Neuronal stem cell (in vitro differentiated cells): ENCODE data around the gene CCR7.

ENCODE experiments used
- DNase-seq: peaks from one replicate; pipeline ENCODE4 v3.0.0-alpha.2; 2013; ENCODE audit warnings: low spot score
- H2AFZ ChIP-seq: one replicate; pipeline ENCODE4 v1.6.1; 2013; ENCODE audit warnings: mild to moderate bottlenecking, low read length, inconsistent platforms
- H2AK5ac ChIP-seq: 2 replicates; pipeline ENCODE4 v1.6.1; 2013; ENCODE audit warnings: low read depth, mild to moderate bottlenecking, inconsistent platforms, low read length, moderate library complexity, mixed read lengths
- H2BK120ac ChIP-seq: 2 replicates; pipeline ENCODE4 v1.6.1; 2013; ENCODE audit warnings: low read depth, mild to moderate bottlenecking, inconsistent platforms, low read length, moderate library complexity, mixed read lengths
- H2BK12ac ChIP-seq: one replicate; pipeline ENCODE4 v1.6.1; 2013; ENCODE audit warnings: low read length, inconsistent platforms
- H2BK15ac ChIP-seq: 2 replicates; pipeline ENCODE4 v1.6.1; 2013; ENCODE audit warnings: mild to moderate bottlenecking, low read length, inconsistent platforms, mixed read lengths
- H2BK5ac ChIP-seq: one replicate; pipeline ENCODE4 v1.6.1; 2013; ENCODE audit warnings: inconsistent platforms, mild to moderate bottlenecking, low read length, moderate library complexity
- H3K14ac ChIP-seq: one replicate; pipeline ENCODE4 v1.6.1; 2013; ENCODE audit warnings: low read length, inconsistent platforms
- H3K18ac ChIP-seq: 2 replicates; pipeline ENCODE4 v1.6.1; 2013; ENCODE audit warnings: low read length, inconsistent platforms
- H3K23ac ChIP-seq: 2 replicates; pipeline ENCODE4 v1.6.1; 2013; ENCODE audit warnings: low read depth, mild to moderate bottlenecking, mixed read lengths, low read length, inconsistent platforms; ENCODE audit not compliant: poor library complexity
- H3K27ac ChIP-seq: replicated peaks from 3 replicates; pipeline ENCODE4 v1.5.1; 2013; ENCODE audit warnings: low read length, inconsistent platforms
- H3K27me3 ChIP-seq, 3 experiments: 2 replicates each; pipeline ENCODE4 v1.6.1; 2013; ENCODE audit warnings: low read length in 3 of 3, mild to moderate bottlenecking in 2 of 3, inconsistent platforms in 1 of 3, low read depth in 1 of 3, mixed read lengths in 1 of 3, moderate library complexity in 1 of 3; ENCODE audit not compliant: control insufficient read depth in 3 of 3, insufficient read depth in 3 of 3
- H3K36me3 ChIP-seq, 2 donors: replicated peaks in 1 of 2; 2 replicates each; pipeline ENCODE4 v1.6.1; 2013; ENCODE audit warnings: low read length in 2 of 2; ENCODE audit not compliant: control insufficient read depth in 2 of 2, insufficient read depth in 2 of 2
- H3K4ac ChIP-seq: 2 replicates; pipeline ENCODE4 v1.6.1; 2013; ENCODE audit warnings: inconsistent platforms, mild to moderate bottlenecking, low read length, moderate library complexity
- H3K4me1 ChIP-seq, 2 donors: 1 replicate in 1 of 2; 2 replicates in 1 of 2; pipeline ENCODE4 v1.6.1; 2013; ENCODE audit warnings: low read length in 2 of 2, low read depth in 1 of 2; ENCODE audit not compliant: control insufficient read depth in 2 of 2, insufficient read depth in 1 of 2
- H3K4me2 ChIP-seq: one replicate; pipeline ENCODE4 v1.6.1; 2013; ENCODE audit warnings: mild to moderate bottlenecking, low read length, inconsistent platforms; ENCODE audit not compliant: insufficient read depth, poor library complexity, severe bottlenecking
- H3K4me3 ChIP-seq, 2 donors: 2 replicates each; pipeline ENCODE4 v1.5.1; 2013; ENCODE audit warnings: low read length in 2 of 2, mild to moderate bottlenecking in 2 of 2, inconsistent platforms in 1 of 2, moderate library complexity in 1 of 2
- H3K79me1 ChIP-seq: one replicate; pipeline ENCODE4 v1.6.1; 2013; ENCODE audit warnings: low read depth, mild to moderate bottlenecking, inconsistent platforms, low read length, moderate library complexity
- H3K9ac ChIP-seq: one replicate; pipeline ENCODE4 v1.6.1; 2013; ENCODE audit warnings: mild to moderate bottlenecking, low read depth, low read length, inconsistent platforms; ENCODE audit not compliant: poor library complexity
- H3K9me3 ChIP-seq, 2 donors: replicated peaks in 1 of 2; 2 replicates each; pipeline versions ENCODE3 to v1.6.1; 2013; ENCODE audit warnings: low read length in 2 of 2, mild to moderate bottlenecking in 2 of 2, inconsistent platforms in 1 of 2, low read depth in 1 of 2, mixed read lengths in 1 of 2, moderate library complexity in 1 of 2; ENCODE audit not compliant: control insufficient read depth in 2 of 2, insufficient read depth in 1 of 2
- H4K8ac ChIP-seq: one replicate; pipeline ENCODE4 v1.6.1; 2013; ENCODE audit warnings: low read depth, mild to moderate bottlenecking, inconsistent platforms, low read length, moderate library complexity
- H4K91ac ChIP-seq: one replicate; pipeline ENCODE4 v1.6.1; 2013; ENCODE audit warnings: low read length, low read depth, mild to moderate bottlenecking, inconsistent platforms; ENCODE audit not compliant: poor library complexity
- WGBS, 2 donors: extraction: QIAGEN DNeasy Blood & Tissue Kit; methylation state at CpG; one replicate each; pipeline ENCODE4 v1.1.7; 2013; ENCODE audit warnings: missing lambda C conversion rate in 2 of 2, mixed read lengths in 1 of 2; ENCODE audit not compliant: insufficient read length in 2 of 2, insufficient replicate concordance in 1 of 2; ENCODE audit errors: extremely low coverage in 2 of 2; 5-methylcytosine and 5-hydroxymethylcytosine counted together

The CCR7 gene

GRCh38 chr17:40536295-40537171 is 28.7 kb downstream of the CCR7 start:
- Histone ChIP-seq H2BK15ac (peak overlapping the region; percentile 18), H4K91ac (no peak overlapping the region), H2BK5ac (peak overlapping the region; percentile 42), H3K4me3 (peak overlapping the region in 1 of 2 donors; percentile 51), H3K9ac (no peak overlapping the region), H3K4me1 (peaks cover 4 to 5% of the 10 kb centered on the region in 2 donors), H4K8ac (no peak overlapping the region), H3K9me3 (no peaks in the 10 kb centered on the region), H2BK12ac (no peak overlapping the region), H3K4ac (no peak overlapping the region), H3K4me2 (no peak overlapping the region), H3K36me3 (no peaks in the 10 kb centered on the region), H2AK5ac (peak overlapping the region; percentile 22), H2BK120ac (no peak overlapping the region), H3K27ac (no peak overlapping the region), H3K18ac (peak overlapping the region; percentile 20), H3K27me3 (peaks cover 0 to 11% (median 0%) of the 10 kb centered on the region in 3 experiments), H3K14ac (no peak overlapping the region), H3K79me1 (no peaks in the 10 kb centered on the region), H3K23ac (peak overlapping the region; percentile 67), H2AFZ (peak overlapping the region; percentile 36)
- WGBS, 2 donors, result no CpG with 5 or more reads among the region's 13 CpGs
- no peak for DNase-seq

- H3K4ac ChIP-seq, result no peak overlapping the region
- peaks cover 0 to 5% of the 10 kb centered on the region in 2 donors for H3K4me1 ChIP-seq
- no peak overlapping the region for H2BK120ac ChIP-seq
- no peak overlapping the region for H3K4me2 ChIP-seq
- H3K27me3 ChIP-seq, result peaks cover 0 to 11% (median 0%) of the 10 kb centered on the region in 3 experiments
- H2BK5ac ChIP-seq, result peak overlapping the region; percentile 42
- H3K4me3 ChIP-seq, result no peak overlapping the region
- no peak overlapping the region for H4K8ac ChIP-seq
- peak overlapping the region; percentile 18 for H2BK15ac ChIP-seq
- no peaks in the 10 kb centered on the region for H3K9me3 ChIP-seq
- H3K9ac ChIP-seq, result no peak overlapping the region
- H3K18ac ChIP-seq, result no peak overlapping the region
- no peak overlapping the region for H2BK12ac ChIP-seq
- no peak overlapping the region for H3K14ac ChIP-seq
- no peak overlapping the region for H3K23ac ChIP-seq
- DNase-seq, result no peak
- no CpG with 5 or more reads among the region's 3 CpGs for WGBS, 2 donors
- no peak overlapping the region for H4K91ac ChIP-seq
- no peak overlapping the region for H2AFZ ChIP-seq
- H3K27ac ChIP-seq, result no peak overlapping the region
- no peaks in the 10 kb centered on the region for H3K79me1 ChIP-seq
- no peaks in the 10 kb centered on the region for H3K36me3 ChIP-seq
- no peak overlapping the region for H2AK5ac ChIP-seq
These were observed 29.4 kb downstream of the CCR7 start for GRCh38 chr17:40535924-40536294.

- H4K91ac ChIP-seq, result no peak overlapping the region
- H3K18ac ChIP-seq, result no peak overlapping the region
- no peak overlapping the region for H2AFZ ChIP-seq
- H3K4ac ChIP-seq, result no peak overlapping the region
- H4K8ac ChIP-seq, result no peak overlapping the region
- H3K23ac ChIP-seq, result no peak overlapping the region
- no peak overlapping the region for H2AK5ac ChIP-seq
- no peak for DNase-seq
- H3K9ac ChIP-seq, result no peak overlapping the region
- no peaks in the 10 kb centered on the region for H3K36me3 ChIP-seq
- H3K4me1 ChIP-seq, result peaks cover 0 to 5% of the 10 kb centered on the region in 2 donors
- H2BK15ac ChIP-seq, result no peak overlapping the region
- no peak overlapping the region for H3K14ac ChIP-seq
- no peak overlapping the region for H2BK5ac ChIP-seq
- H3K27ac ChIP-seq, result no peak overlapping the region
- H3K27me3 ChIP-seq, result peaks cover 0 to 11% (median 0%) of the 10 kb centered on the region in 3 experiments
- H3K4me3 ChIP-seq, result no peak overlapping the region
- H2BK12ac ChIP-seq, result no peak overlapping the region
- no peak overlapping the region for H2BK120ac ChIP-seq
- whole genome bisulfite sequencing, 2 donors, result no CpG with 5 or more reads among the region's 4 CpGs
- no peaks in the 10 kb centered on the region for H3K79me1 ChIP-seq
- no peaks in the 10 kb centered on the region for H3K9me3 ChIP-seq
- no peak overlapping the region for H3K4me2 ChIP-seq
These were observed 29.8 kb downstream of the CCR7 start for GRCh38 chr17:40535438-40535837.

GRCh38 chr17:40534371-40535189 is 30.7 kb downstream of the CCR7 start:
- Histone ChIP-seq H3K4me3 (no peak overlapping the region), H2AK5ac (no peak overlapping the region), H2BK5ac (no peak overlapping the region), H2BK15ac (no peak overlapping the region), H3K18ac (no peak overlapping the region), H3K4me1 (peaks cover 0 to 5% of the 10 kb centered on the region in 2 donors), H3K79me1 (no peaks in the 10 kb centered on the region), H3K9me3 (no peaks in the 10 kb centered on the region), H3K4me2 (no peak overlapping the region), H2BK120ac (no peak overlapping the region), H4K8ac (no peak overlapping the region), H3K27ac (no peak overlapping the region), H3K9ac (no peak overlapping the region), H3K27me3 (peaks cover 0 to 11% (median 0%) of the 10 kb centered on the region in 3 experiments), H3K23ac (no peak overlapping the region), H4K91ac (no peak overlapping the region), H3K36me3 (no peaks in the 10 kb centered on the region), H3K4ac (no peak overlapping the region), H2AFZ (no peak overlapping the region), H2BK12ac (no peak overlapping the region), H3K14ac (no peak overlapping the region)
- WGBS, 2 donors, result 100% methylated on average over 1 of the region's 11 CpGs; no CpG with 5 or more reads in 1 of the 2 donors
- DNase-seq, result no peak
